Measurements from ENCODE around the gene MLXIP. TPM values are rescaled to one million over a fixed set of nuclear protein-coding genes. Genes with fewer than 3 reads are reported as not detected.

MLXIP gene
- total RNA-seq, 1 donor from 2014 or later: 63.3 TPM

DNA sequence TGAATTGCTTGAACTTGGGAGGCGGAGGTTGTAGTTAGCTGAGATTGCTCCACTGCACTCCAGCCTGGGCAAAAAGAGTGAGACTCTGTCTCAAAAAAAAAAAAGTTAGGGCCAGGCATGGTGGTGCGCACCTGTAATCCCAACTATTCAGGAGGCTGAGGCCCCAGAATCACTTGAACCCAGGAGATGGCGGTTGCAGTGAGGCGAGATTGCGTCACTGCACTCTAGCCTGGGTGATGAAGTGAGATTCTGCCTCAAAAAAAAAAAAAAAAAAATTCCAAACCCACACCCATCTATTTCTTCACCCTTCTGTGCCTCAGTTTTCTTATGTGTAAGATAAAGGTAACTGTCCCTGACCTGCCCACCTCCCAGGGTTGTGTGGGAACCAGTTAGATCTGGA lies 11.0 kb upstream of the MLXIP start:
- H3K4me3 Mint-ChIP-seq (ENCODE audit: unreplicated experiment): no peak overlapping the region
- no peaks in the 10 kb centered on the region for H3K36me3 Mint-ChIP-seq (ENCODE audit: low read depth, unreplicated experiment)
- no peak for DNase-seq (ENCODE audit: low spot score)
- H3K27me3 Mint-ChIP-seq (ENCODE audit: unreplicated experiment): peaks cover 3% of the 10 kb centered on the region
- TF ChIP-seq, protein P1, sequence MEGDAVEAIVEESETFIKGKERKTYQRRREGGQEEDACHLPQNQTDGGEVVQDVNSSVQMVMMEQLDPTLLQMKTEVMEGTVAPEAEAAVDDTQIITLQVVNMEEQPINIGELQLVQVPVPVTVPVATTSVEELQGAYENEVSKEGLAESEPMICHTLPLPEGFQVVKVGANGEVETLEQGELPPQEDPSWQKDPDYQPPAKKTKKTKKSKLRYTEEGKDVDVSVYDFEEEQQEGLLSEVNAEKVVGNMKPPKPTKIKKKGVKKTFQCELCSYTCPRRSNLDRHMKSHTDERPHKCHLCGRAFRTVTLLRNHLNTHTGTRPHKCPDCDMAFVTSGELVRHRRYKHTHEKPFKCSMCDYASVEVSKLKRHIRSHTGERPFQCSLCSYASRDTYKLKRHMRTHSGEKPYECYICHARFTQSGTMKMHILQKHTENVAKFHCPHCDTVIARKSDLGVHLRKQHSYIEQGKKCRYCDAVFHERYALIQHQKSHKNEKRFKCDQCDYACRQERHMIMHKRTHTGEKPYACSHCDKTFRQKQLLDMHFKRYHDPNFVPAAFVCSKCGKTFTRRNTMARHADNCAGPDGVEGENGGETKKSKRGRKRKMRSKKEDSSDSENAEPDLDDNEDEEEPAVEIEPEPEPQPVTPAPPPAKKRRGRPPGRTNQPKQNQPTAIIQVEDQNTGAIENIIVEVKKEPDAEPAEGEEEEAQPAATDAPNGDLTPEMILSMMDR (IDR thresholded peaks at IDR 0.05; ENCODE audit: unreplicated experiment): no peak
- H3K4me1 Mint-ChIP-seq (ENCODE audit: unreplicated experiment): peaks cover 22% of the 10 kb centered on the region
- H3K9me3 Mint-ChIP-seq (ENCODE audit: unreplicated experiment): no peaks in the 10 kb centered on the region
- H3K27ac Mint-ChIP-seq (ENCODE audit: unreplicated experiment): no peak overlapping the region

GRCh38 chr12:122067966-122068365 lies 10.6 kb upstream of the MLXIP start:
- peaks cover 3% of the 10 kb centered on the region for H3K27me3 Mint-ChIP-seq (ENCODE audit: unreplicated experiment)
- no peaks in the 10 kb centered on the region for H3K36me3 Mint-ChIP-seq (ENCODE audit: low read depth, unreplicated experiment)
- H3K9me3 Mint-ChIP-seq (ENCODE audit: unreplicated experiment): no peaks in the 10 kb centered on the region
- DNase-seq (ENCODE audit: low spot score): no peak
- H3K4me3 Mint-ChIP-seq (ENCODE audit: unreplicated experiment): no peak overlapping the region
- H3K4me1 Mint-ChIP-seq (ENCODE audit: unreplicated experiment): peaks cover 18% of the 10 kb centered on the region
- H3K27ac Mint-ChIP-seq (ENCODE audit: unreplicated experiment): no peak overlapping the region
- TF ChIP-seq, protein P1 (IDR thresholded peaks at IDR 0.05; ENCODE audit: unreplicated experiment): no peak

- H3K27me3 Mint-ChIP-seq (ENCODE audit: unreplicated experiment): no peaks in the 10 kb centered on the region
- TF ChIP-seq, protein P1 (IDR thresholded peaks at IDR 0.05; ENCODE audit: unreplicated experiment): no peak
- no peak overlapping the region for H3K4me3 Mint-ChIP-seq (ENCODE audit: unreplicated experiment)
- no peaks in the 10 kb centered on the region for H3K9me3 Mint-ChIP-seq (ENCODE audit: unreplicated experiment)
- H3K27ac Mint-ChIP-seq (ENCODE audit: unreplicated experiment): no peak overlapping the region
- no peak for DNase-seq (ENCODE audit: low spot score)
- H3K4me1 Mint-ChIP-seq (ENCODE audit: unreplicated experiment): no peaks in the 10 kb centered on the region
- no peaks in the 10 kb centered on the region for H3K36me3 Mint-ChIP-seq (ENCODE audit: low read depth, unreplicated experiment)
Measured at GRCh38 chr12:122072031-122072970, 6.3 kb upstream of the MLXIP start.

- no peak overlapping the region for H3K27ac Mint-ChIP-seq (ENCODE audit: unreplicated experiment)
- H3K36me3 Mint-ChIP-seq (ENCODE audit: low read depth, unreplicated experiment): no peaks in the 10 kb centered on the region
- DNase-seq (ENCODE audit: low spot score): no peak
- no peaks in the 10 kb centered on the region for H3K4me1 Mint-ChIP-seq (ENCODE audit: unreplicated experiment)
- TF ChIP-seq, protein P1 (IDR thresholded peaks at IDR 0.05; ENCODE audit: unreplicated experiment): no peak
- no peaks in the 10 kb centered on the region for H3K9me3 Mint-ChIP-seq (ENCODE audit: unreplicated experiment)
- H3K4me3 Mint-ChIP-seq (ENCODE audit: unreplicated experiment): no peak overlapping the region
- no peaks in the 10 kb centered on the region for H3K27me3 Mint-ChIP-seq (ENCODE audit: unreplicated experiment)
Measured at GRCh38 chr12:122073815-122074214, 4.7 kb upstream of the MLXIP start.
